Adipose tissue (tissue), 3 donors: Measurements from ENCODE around the gene DLX5. TPM values are rescaled to one million over a fixed set of nuclear protein-coding genes. Genes with fewer than 3 reads are reported as not detected.

Experiments
- H3K27ac ChIP-seq: one replicate; pipeline ENCODE4 v1.5.1; 2013; ENCODE audit warnings: low read depth, low read length
- WGBS, 3 donors: extraction: QIAGEN DNeasy Blood & Tissue Kit; methylation state at CpG; one replicate each; pipeline ENCODE4 v1.1.7; 2013; 5-methylcytosine and 5-hydroxymethylcytosine counted together
- polyA plus RNA-seq, 3 donors: library from polyadenylated mRNA; stranded (reverse); fragments of 200-250 nt; gene quantifications; one replicate each; pipeline ENCODE4 v1.2.3, GENCODE V29; 2013
- donor health status: healthy with polysubstance abuse.
- donor health status: Bipolar disorder and iron deficiency.
- donor health status: healthy.

The DLX5 gene
- polyA plus RNA-seq, 3 donors = 0.16 TPM; not detected in 2

DNA sequence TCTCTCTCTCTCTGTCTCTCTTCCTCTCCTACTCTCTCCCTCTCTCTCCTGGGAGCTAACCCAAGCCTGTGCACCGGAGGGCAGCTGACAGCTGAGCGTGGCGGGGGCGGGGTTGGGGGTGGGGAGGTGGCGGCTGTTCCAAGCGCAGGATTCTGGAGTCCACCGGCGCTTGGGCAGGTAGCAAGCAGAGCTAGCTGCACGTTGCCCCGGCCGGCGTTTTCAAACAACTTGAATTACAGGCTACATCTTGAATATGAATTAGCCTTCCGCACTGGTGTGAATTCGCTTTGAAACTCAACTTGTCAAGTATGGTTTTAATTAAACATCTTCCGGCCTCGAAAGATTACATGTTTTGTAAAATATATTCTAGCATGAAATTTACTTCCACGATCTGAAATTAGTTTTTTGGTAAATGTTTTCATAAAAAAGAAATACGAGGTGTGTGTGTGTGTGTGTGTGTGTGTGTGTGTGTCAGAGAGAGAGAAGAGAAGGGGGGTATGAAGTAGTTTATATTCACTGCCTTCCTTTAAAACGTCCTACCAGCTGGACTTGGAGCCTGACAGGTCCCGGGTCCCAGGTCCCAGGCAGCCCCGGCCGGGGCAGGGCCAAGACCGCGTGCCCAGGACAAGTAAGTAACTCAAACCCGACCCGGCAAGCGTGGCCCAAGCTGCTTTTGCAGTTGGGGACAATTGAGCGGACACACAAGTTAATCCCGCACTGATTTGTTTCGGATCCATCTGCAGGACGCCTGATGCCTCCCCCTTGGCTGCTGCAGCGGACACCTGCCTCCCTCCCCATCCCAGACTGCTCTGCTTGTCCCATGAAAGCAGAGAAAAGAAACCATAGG is 28.3 kb downstream of the DLX5 start:
- H3K27ac ChIP-seq = no peak overlapping the region
- 3 to 4% (median 3%) methylated on average over 32 of the region's 32 CpGs for WGBS, 3 donors

DNA sequence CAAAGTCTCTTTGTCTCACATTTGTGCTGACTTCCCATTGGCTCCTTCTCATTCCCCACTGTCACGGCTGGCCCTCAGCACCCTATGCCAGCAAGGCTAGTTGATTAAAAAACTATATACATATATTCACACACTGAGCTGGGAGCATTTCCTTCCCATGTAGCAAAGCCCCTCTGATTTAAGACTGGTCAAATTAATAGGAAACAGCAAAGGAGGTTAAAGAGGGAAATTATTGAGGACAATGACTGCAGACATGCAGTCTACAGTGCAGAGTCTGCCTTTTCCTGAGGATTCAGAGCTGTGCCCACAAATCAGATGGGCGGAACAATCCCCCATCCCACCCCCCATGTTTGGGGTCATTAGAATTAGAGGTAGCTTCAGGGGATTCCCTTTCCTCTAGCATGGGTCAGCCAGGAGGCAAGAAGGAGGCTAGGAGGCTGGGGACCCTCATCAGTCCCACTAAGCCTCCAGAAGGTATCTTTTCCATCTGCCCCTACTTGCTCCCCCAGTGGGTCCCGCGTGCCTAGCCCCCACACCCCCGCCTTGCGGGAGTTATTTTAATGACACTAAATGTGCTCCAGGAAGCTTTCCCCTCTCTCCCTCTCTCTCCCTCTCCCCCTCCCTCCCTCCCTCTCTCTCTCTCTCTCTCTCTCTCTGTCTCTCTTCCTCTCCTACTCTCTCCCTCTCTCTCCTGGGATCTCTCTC is 29.1 kb downstream of the DLX5 start:
- 1 to 6% (median 6%) methylated on average over 6 of the region's 6 CpGs for WGBS, 3 donors

DNA sequence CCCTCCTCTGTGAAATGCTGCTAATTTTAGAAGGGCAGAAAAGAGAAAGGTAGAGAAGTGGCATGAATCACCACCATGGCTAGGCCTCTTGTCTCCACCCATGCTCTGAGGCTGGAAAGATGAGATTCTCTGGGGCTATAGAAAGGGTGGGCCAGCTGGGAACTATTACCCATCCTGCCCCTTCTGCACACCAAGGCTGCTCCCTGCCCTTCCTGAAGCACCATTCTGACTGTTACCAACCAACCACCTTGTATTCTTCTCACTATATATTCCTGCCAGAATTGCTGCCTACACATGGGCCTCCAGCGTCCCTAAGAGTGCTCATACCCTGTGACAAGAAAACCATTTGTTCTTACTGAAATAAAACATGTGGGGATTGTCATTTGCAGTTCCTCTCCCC is 30.7 kb downstream of the DLX5 start:
- WGBS, 3 donors = 11 to 45% (median 35%) methylated on average over 1 of the region's 1 CpG
- H3K27ac ChIP-seq = no peak overlapping the region

More for the DNA sequence above, 29.1 kb downstream of the DLX5 start:
- H3K27ac ChIP-seq = no peak overlapping the region

DNA sequence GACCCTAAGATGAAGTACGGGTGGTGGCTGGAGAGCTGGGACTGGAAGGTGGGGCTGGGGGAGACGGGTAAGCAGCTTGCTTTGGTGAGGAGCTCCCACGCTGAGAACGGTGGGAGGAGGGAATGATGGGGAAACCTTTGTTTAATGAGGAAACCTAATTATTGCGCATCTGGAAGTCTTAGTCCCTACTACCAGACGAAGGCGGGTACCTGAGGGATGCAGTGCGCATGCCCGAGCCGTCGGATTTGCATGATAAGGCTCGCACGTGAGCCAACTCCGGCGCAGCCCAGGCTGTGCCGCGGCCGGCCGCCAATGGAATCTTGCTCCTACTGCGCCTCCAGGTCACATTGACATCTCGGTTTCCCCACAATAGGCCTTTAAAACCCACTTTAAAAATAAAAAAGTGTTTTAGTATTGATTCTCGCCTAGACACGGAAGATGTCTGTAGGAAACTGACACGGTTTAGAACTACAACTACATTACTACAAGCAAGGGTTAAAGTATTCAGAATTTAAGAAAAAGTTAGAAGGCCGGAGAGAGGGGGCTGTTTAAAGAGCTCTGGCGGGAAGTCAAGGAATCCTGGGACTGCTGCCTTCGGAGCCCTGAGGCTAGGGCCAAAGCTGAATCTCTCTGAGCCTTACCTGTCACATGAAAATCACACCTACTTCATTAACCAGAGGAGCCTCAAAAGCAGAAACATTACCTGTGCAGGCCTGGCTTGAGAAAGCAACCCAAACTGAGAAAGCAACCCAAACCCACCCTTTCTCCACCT is 31.4 kb downstream of the DLX5 start:
- H3K27ac ChIP-seq = no peak overlapping the region
- whole genome bisulfite sequencing, 3 donors = 5 to 13% (median 11%) methylated on average over 27 of the region's 27 CpGs

DNA sequence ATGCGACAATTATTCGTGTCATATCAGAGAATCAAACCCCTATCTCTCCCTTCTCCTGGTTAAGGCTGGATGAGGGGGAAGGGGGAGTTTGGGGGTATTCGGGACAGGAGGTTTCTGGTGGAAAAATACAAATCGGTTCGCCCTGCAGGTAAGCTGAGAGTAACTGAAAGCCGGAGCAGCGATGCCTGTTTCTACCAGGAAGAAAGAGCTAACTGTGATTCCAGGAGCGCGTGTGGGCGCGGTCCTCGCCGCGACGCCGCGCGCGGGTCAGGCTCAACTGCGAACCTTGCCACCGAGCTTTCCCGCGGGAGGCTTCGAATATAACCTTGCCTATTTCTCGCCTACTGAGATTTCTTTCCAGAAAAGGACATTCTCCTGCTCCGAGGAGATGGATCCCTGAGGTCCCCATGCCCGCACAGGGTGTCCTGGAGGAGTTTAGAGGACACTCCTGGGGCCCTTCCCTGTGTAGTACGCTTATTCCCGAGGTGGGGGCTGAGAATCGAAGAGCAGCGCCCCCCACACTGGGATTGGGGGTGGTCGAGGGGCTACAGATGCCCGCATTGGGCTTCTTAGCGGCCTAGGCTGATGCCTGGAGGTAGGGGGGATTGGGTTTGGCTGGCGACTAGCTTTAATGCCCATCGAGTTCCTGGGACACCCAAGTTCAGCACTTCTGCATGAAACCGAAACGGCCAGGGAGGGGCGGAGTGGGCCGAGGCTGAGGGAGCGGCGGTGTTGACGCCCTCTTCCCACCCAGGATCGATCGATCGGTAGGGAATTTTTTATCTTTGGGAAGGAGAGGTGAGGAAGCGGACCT is 32.2 kb downstream of the DLX5 start:
- 4 to 14% (median 11%) methylated on average over 47 of the region's 47 CpGs for WGBS, 3 donors
- H3K27ac ChIP-seq = no peak overlapping the region

DNA sequence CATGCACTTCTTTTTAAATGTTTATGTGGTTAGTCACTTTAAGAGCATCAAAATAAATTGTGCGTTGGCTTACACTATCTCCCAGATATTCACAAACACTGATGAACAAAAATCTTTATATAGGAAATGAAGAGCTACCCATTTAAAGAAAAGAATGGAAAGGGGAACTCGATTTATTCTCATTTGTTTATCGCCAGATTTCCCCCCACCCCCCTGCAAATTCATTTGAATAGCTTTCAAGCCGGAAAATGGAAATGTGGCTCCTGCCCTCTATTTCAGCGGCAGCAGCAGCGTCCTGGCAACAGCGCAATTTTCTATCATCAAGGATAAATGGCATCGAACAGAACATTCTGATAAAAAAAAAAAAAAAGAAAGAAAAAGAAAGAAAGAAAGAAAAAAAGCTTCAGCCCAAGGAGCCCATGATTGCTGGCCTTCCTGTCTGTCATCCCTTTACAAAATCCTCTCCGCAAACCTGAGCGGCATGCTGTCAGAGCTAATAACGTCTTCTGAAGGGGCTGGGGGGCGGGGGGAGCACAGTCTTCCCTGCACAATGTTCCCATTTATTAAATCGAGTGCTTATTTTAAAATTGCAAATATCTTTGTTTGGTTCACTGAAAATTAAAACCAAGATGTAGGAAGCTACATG is 33.0 kb downstream of the DLX5 start:
- WGBS, 3 donors = 7 to 13% (median 11%) methylated on average over 13 of the region's 13 CpGs
- no peak overlapping the region for H3K27ac ChIP-seq

DNA sequence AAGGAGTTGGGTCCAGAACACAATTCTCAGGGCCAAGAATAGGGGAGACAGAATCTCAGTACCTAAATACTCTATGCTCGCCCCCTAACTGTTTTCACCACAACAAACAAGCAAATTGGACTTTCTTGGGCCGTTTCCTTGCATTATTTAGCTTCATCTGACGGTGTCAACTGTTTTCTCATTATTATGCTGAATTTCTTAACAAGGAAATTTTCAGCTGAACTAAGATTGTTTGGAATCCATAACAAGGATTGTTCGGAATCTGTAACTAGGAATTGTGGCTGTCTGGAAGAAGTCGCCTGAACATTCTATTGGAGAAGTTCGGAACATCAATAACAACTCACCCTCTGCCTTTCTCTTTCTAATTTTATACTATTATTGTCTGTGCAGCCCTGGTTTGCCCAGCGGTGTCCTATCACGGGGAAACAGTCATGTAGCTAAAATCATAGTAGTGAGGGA is 34.7 kb downstream of the DLX5 start:
- 15 to 16% (median 15%) methylated on average over 8 of the region's 8 CpGs for WGBS, 3 donors
- H3K27ac ChIP-seq = no peak overlapping the region

DNA sequence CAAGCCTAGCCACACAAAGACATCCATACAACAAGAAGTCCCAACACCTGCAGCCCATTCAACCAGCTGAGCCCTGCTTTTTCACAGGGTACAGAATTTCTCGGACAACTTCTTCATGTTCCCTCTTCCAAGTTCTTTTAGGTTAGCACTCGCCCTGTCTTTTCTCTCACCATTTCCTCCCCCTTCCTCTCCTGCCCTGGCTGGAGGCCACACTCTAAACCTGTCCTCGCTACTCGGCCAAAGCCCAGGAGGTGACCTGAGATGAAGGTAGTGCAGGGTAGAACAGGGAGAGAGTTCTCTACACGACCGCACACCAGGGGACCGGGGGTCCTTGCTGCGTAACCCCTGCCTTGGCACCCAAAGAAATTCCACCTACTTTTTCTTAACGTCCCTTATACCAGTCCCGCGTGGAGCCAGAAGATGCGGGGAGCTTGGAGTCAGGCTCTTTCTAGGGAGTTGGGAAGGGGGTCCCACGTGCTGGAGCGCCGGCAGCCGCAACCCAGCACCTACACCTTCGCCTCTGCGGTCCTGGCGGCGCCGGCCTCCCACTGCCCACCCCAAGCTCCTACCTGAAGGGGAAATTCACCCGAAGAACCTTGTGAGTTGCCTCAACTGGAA is 35.3 kb downstream of the DLX5 start:
- no peak overlapping the region for H3K27ac ChIP-seq
- 5 to 16% (median 11%) methylated on average over 22 of the region's 22 CpGs for WGBS, 3 donors

DNA sequence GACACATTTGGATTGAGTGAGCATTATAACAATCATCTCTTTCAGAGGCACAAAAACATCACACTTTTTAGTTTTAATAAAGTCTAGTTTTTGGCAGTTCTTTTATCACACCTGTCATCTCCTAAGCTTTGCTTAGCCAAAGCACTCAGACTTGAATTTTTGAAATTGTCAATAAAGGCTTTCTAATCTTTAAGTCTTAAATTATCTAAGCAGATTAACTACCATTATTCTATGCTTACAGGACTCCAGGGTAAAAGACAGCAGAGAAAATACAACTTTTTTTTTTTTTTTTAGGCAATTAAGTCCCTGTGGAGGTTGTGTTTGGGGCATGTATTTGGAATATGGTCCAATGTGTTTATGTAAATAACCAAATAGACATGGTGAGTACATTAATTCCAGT is 36.9 kb downstream of the DLX5 start:
- H3K27ac ChIP-seq = no peak overlapping the region

DNA sequence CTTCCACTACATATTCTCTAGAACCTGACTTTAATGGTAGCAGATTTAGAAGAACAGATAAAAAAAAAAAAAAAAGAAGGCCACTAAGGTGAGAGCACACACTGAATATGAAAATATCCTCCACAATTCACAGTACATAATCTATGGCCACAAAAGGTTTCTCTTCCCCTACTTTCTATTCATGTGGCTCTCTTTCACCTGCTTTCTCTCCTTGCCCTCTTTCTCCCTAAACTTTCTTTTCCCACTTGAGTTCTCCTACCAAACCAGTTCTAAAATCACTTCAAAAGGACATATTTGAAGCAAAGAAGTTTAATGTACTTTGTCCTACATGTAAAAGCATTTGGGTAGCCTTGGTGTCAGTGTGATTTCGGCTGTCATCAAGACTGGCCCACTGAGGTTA is 37.7 kb downstream of the DLX5 start:
- 66 to 84% (median 70%) methylated on average over 1 of the region's 1 CpG for WGBS, 3 donors
- no peak overlapping the region for H3K27ac ChIP-seq

DNA sequence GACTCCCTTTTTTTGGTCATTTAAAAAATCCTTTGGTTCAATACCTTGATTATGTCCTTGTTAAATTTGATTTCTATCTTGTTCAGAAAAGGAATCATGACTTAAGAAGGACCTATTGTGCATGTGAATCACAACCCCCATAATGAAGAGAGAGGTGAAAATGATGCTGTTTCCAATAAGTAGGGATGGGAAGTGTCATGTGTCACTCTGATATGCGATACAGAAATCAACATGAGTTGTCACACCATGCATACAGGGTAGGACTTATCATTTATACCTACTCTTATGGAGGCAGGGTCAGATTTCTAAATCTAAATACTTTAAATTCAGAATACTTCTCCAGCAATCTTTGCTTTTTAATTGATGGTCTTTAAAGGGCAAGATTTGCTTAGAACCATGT is 38.6 kb downstream of the DLX5 start:
- WGBS, 3 donors = 43 to 63% (median 56%) methylated on average over 1 of the region's 1 CpG

DNA sequence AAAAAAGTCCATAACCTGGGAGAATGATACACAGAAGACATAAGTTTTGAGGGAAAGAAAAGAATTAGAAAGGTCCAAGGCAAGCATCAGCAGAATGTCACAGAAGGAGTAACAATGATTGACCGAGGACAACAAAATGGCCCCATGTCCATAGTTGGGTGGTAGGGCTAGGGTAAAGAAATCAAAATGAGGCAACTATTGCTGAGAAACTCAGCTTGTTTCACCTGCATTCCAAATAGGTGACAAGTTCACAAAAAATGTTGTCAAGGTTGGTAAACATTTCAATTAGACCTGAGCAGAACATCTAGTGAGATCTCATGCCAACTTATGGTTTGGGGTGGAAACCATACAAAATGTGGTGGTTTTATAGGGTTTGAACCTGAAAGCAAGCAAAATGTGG is 42.0 kb downstream of the DLX5 start:
- WGBS, 3 donors = 92 to 98% (median 95%) methylated on average over 1 of the region's 1 CpG
- no peak overlapping the region for H3K27ac ChIP-seq

More for the DNA sequence above, 38.6 kb downstream of the DLX5 start:
- H3K27ac ChIP-seq = no peak overlapping the region

DNA sequence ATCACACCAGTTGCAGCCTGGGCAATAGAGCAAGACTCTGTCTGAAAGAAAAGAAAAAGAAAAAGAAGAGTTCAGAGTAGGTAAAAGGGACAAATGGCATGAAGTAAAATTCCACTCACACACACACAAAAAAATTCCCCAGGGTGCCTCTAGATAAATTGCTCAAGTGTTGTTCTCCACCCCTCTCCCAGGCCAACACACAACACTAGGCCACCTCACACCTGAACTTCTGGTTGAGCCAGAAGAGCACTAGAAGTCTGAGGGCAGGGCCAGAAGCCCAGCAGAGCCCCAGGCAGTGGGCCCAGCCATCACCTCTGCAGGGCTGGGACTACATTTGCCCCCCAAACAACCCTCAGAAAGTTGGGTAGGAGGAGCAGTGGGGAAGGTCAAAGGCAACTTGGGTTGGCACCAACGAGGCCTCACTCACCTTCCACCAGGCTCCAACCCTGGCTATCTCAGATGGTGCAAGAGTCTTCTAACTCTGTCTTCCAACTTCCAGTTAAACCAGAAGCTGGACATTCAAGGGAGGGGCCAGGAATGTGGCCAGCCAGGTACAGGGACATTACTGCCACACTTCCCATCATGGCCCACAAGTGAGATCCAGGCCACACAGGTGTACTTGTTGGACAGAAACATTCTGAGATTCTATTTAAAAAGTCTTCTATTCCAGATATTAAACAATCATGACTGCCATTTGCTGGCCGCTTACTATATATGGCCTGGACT is 44.9 kb downstream of the DLX5 start:
- 82 to 88% (median 87%) methylated on average over 2 of the region's 2 CpGs for WGBS, 3 donors
- H3K27ac ChIP-seq = no peak overlapping the region

DNA sequence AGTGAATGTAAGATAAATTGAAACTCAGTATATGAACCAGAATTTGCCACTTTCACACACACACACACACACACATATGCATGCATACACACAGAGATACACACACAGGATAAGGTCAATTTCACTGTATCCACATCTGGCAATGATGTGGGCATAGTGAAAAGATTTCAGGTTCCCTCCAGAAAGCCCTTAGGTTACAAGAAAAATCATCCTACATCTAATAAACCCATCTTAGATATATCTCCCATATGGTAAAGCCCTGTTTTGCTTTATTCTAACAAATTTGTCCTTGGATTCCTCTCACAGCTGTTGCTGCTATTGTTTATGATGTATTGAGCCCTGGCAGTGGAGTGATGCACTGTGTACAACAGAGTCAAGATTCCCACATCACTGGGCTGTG is 47.2 kb downstream of the DLX5 start:
- H3K27ac ChIP-seq = no peak overlapping the region

DNA sequence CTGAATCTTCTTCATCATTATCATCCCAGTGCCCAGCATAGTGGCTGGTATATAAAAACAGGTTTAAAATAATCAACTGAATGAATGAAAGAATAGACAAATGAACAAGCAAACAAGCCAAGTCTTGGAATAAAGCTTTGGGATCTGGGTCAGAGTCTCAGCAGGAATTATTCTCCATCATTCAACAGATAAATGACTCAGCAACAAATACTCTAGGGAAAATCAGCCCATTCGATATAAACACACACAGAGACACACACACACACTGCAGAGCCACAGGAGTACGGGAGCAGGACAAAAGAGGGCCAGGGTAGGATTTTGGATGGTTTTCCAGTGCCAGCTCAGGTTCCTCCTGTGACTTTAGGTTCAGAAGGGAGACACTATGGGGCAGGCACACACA is 48.5 kb downstream of the DLX5 start:
- H3K27ac ChIP-seq = no peak overlapping the region
- 52 to 82% (median 65%) methylated on average over 2 of the region's 2 CpGs for WGBS, 3 donors

DNA sequence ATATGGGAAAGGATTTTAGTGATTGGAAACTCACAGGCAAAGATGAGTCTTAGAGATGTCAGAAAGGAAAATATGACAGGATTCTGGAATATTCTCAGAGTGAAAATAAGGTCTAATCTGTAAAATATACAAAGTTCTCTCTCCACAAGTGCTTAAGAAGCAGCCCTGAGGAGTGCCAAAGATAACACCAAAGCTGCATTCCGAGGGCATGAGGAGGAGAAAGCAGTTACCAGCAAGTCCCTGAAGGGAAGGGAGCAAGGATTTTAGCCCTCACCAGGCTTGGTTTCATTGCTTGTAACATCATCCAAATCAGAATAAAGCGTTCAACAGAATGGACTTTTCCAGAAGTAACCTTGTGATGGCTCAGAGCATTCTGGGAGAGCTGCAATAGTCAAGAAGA is 50.6 kb downstream of the DLX5 start:
- no peak overlapping the region for H3K27ac ChIP-seq
- 43 to 70% (median 68%) methylated on average over 2 of the region's 2 CpGs for WGBS, 3 donors

DNA sequence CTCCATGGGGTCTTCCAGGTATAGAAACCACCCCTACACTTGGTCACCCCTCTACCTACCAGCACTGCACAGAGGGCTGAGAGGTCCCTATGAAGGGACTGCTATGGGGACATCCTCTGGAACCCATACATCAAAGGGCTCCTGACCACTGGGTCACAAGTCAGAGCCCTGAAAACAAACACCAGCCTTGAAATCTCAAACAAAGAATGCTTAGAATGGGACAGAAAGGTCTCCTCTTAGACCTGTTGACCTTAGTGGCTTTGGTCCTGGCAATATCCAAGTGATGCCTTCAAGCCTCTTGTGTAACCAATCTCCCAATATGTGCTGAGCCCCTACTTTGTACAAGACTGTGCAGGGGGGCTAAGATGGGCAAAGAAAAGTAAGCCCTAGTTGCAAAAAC is 53.9 kb downstream of the DLX5 start:
- no peak overlapping the region for H3K27ac ChIP-seq
